ENCODE measurements around the gene LRRTM2.

DNA sequence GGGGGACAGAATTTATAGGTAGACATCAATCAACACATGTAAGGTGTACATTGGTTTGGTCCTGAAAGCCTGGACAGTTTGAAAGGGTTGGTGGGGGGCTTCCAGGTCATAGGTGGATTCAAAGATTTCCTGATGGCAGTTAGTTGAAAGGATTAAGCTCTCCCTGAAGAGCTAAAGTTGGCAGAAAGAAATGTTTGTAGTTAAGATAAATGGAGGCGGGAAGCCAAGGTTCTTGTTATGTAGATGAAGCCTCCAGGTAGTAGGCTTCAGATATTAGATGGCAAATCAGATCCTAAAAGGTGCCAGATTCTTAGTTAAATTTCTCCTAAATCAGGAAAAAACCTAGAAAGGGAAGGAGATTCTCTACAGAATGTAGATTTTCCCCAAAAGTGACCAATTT lies 9.0 kb upstream of the LRRTM2 start:
- TF ChIP-seq, protein P1, sequence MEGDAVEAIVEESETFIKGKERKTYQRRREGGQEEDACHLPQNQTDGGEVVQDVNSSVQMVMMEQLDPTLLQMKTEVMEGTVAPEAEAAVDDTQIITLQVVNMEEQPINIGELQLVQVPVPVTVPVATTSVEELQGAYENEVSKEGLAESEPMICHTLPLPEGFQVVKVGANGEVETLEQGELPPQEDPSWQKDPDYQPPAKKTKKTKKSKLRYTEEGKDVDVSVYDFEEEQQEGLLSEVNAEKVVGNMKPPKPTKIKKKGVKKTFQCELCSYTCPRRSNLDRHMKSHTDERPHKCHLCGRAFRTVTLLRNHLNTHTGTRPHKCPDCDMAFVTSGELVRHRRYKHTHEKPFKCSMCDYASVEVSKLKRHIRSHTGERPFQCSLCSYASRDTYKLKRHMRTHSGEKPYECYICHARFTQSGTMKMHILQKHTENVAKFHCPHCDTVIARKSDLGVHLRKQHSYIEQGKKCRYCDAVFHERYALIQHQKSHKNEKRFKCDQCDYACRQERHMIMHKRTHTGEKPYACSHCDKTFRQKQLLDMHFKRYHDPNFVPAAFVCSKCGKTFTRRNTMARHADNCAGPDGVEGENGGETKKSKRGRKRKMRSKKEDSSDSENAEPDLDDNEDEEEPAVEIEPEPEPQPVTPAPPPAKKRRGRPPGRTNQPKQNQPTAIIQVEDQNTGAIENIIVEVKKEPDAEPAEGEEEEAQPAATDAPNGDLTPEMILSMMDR (IDR thresholded peaks at IDR 0.05), result no peak
- TF ChIP-seq POLR2A (IDR thresholded peaks at IDR 0.05) (no peak), EP300 (IDR thresholded peaks at IDR 0.05) (no peak)

Measured in tibial nerve (tissue), 4 donors.